ENCODE results near the gene ATOSB.
"Not testable (repeated sequence)": the region's sequence is repeated elsewhere in the genome, so short reads cannot be mapped to it uniquely, and the experiment has no call there.

The ATOSB gene

DNA sequence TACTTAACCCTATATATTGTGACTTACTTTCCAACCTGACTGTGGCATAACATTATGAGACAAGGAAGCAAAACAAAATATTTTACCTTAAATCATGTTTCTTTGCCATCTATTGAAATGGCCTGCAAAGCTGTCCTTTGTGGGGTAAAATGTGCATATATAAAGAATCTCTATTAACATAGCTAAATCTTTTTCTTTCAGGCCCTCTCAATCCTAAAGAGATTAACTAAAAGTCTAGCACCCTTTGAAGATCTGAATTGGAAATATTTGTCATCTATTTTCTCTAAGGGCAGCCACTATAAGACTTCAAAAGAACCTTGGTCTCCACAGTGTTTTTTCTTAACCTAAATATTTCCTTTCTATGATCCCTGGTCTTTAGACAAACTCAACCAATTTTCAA is 41.1 kb upstream of the ATOSB start:
- H3K4me1 ChIP-seq (ENCODE audit: insufficient read depth, low read length, severe bottlenecking), result no peaks in the 10 kb centered on the region
- no peak overlapping the region for H3K4me2 ChIP-seq (ENCODE audit: low read length)
- no peak overlapping the region for H3K9ac ChIP-seq (ENCODE audit: low read length)
- no peak overlapping the region for H3K27ac ChIP-seq (ENCODE audit: low read depth, low read length, poor library complexity, severe bottlenecking)
- no peaks in the 10 kb centered on the region for H3K79me2 ChIP-seq (ENCODE audit: insufficient read depth, low read length)
- H3K9me3 ChIP-seq (ENCODE audit: low read length), result no peaks in the 10 kb centered on the region
- H3K27me3 ChIP-seq (ENCODE audit: insufficient read depth, low read length), result no peaks in the 10 kb centered on the region
- no peaks in the 10 kb centered on the region for H3K36me3 ChIP-seq (ENCODE audit: insufficient read depth, low read length)
- no peak overlapping the region for H3K4me3 ChIP-seq (ENCODE audit: low read depth, low read length, poor library complexity, severe bottlenecking)
- no peak for TF ChIP-seq EZH2 (IDR thresholded peaks at IDR 0.05; ENCODE audit: borderline replicate concordance, low read length)
- TF ChIP-seq, protein P1, sequence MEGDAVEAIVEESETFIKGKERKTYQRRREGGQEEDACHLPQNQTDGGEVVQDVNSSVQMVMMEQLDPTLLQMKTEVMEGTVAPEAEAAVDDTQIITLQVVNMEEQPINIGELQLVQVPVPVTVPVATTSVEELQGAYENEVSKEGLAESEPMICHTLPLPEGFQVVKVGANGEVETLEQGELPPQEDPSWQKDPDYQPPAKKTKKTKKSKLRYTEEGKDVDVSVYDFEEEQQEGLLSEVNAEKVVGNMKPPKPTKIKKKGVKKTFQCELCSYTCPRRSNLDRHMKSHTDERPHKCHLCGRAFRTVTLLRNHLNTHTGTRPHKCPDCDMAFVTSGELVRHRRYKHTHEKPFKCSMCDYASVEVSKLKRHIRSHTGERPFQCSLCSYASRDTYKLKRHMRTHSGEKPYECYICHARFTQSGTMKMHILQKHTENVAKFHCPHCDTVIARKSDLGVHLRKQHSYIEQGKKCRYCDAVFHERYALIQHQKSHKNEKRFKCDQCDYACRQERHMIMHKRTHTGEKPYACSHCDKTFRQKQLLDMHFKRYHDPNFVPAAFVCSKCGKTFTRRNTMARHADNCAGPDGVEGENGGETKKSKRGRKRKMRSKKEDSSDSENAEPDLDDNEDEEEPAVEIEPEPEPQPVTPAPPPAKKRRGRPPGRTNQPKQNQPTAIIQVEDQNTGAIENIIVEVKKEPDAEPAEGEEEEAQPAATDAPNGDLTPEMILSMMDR (IDR thresholded peaks at IDR 0.05; ENCODE audit: low read length), result no peak
- no peaks in the 10 kb centered on the region for H3K9me2 ChIP-seq (ENCODE audit: low read depth, low read length)
- H3F3A ChIP-seq (ENCODE audit: insufficient read depth, low read length), result no peaks in the 10 kb centered on the region
- H2AFZ ChIP-seq (ENCODE audit: low read length), result no peak overlapping the region
- no peaks in the 10 kb centered on the region for H4K20me1 ChIP-seq (ENCODE audit: insufficient read depth, low read length)

DNA sequence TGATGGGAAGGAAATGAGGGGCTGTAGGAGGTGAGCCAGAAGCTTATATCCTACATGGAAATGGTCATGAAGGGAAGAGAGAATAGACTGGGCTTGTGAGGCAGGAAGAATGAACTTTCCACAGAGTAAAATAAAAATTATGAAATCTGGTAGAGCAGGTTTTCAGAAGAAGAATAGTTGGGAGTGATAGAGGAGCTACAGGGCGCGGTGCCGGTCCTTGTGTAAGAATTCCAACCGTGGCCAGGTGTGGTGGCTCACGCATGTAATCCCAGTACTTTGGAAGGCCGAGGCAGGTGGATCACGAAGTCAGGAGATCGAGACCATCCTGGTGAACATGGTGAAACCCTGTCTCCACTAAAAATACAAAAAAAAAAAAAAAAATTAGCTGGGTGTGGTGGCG is 37.3 kb upstream of the ATOSB start:
- H3K4me1 ChIP-seq (ENCODE audit: insufficient read depth, low read length, severe bottlenecking), result no peaks in the 10 kb centered on the region
- no peaks in the 10 kb centered on the region for H3K9me2 ChIP-seq (ENCODE audit: low read depth, low read length)
- no peak overlapping the region for H2AFZ ChIP-seq (ENCODE audit: low read length)
- H4K20me1 ChIP-seq (ENCODE audit: insufficient read depth, low read length), result no peaks in the 10 kb centered on the region
- no peaks in the 10 kb centered on the region for H3F3A ChIP-seq (ENCODE audit: insufficient read depth, low read length)
- no peak overlapping the region for H3K4me3 ChIP-seq (ENCODE audit: low read depth, low read length, poor library complexity, severe bottlenecking)
- H3K4me2 ChIP-seq (ENCODE audit: low read length), result no peak overlapping the region
- TF ChIP-seq EZH2 (IDR thresholded peaks at IDR 0.05; ENCODE audit: borderline replicate concordance, low read length), result no peak
- H3K27me3 ChIP-seq (ENCODE audit: insufficient read depth, low read length), result no peaks in the 10 kb centered on the region
- H3K79me2 ChIP-seq (ENCODE audit: insufficient read depth, low read length), result no peaks in the 10 kb centered on the region
- peaks cover 4% of the 10 kb centered on the region for H3K9me3 ChIP-seq (ENCODE audit: low read length)
- no peaks in the 10 kb centered on the region for H3K36me3 ChIP-seq (ENCODE audit: insufficient read depth, low read length)
- no peak overlapping the region for H3K9ac ChIP-seq (ENCODE audit: low read length)
- H3K27ac ChIP-seq (ENCODE audit: low read depth, low read length, poor library complexity, severe bottlenecking), result no peak overlapping the region

DNA sequence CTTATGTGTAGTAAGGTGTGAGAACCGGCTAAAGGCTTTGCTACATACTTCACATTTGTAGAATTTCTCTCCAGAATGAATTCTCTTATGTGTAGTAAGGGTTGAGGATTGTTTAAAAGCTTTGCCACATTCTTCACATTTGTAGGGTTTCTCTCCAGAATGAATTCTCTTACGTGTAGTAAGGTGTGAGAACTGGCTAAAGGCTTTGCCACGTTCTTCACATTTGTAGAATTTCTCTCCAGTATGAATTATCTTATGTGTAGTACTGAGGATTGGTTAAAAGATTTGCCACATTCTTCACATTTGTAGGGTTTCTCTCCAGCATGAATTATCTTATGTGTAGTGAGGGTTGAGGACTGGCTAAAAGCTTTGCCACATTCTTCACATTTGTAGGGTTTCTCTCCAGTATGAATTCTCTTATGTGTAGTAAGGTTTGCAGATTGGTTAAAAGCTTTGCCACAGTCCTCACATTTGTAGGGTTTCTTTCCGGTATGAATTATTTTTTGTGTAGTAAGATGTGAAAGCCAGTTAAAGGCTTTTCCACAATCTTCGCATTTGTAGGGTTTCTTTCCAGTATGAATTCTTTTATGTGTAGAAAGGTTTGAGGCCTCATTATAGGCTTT is 32.4 kb upstream of the ATOSB start:
- not testable (repeated sequence) for H3K79me2 ChIP-seq (ENCODE audit: insufficient read depth, low read length); H3K27ac ChIP-seq (ENCODE audit: low read depth, low read length, poor library complexity, severe bottlenecking); H2AFZ ChIP-seq (ENCODE audit: low read length); H3K4me2 ChIP-seq (ENCODE audit: low read length); H4K20me1 ChIP-seq (ENCODE audit: insufficient read depth, low read length); H3K27me3 ChIP-seq (ENCODE audit: insufficient read depth, low read length); H3F3A ChIP-seq (ENCODE audit: insufficient read depth, low read length); H3K36me3 ChIP-seq (ENCODE audit: insufficient read depth, low read length); H3K9me2 ChIP-seq (ENCODE audit: low read depth, low read length); H3K4me1 ChIP-seq (ENCODE audit: insufficient read depth, low read length, severe bottlenecking); H3K9me3 ChIP-seq (ENCODE audit: low read length); H3K9ac ChIP-seq (ENCODE audit: low read length); H3K4me3 ChIP-seq (ENCODE audit: low read depth, low read length, poor library complexity, severe bottlenecking)

DNA sequence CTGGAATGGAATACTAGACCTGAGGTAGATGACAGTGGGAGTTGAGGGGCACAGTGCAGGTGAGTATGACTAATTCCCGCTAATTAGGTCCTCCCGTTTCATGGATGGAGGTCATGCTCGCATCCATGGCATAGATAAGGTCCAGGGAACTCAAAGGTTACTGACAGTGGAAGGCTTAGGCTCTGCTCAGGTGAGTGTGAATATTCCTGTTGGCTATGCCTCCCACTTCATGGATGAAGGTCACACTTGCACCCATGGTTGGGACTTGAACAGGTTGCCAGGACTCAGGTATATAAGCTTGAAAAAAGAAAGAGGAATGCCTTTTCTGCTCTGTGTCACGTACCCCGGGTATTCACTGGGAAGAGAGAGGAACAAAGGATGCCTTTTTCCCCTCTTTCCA is 26.4 kb upstream of the ATOSB start:
- Histone ChIP-seq H3K79me2 (ENCODE audit: insufficient read depth, low read length) (no peaks in the 10 kb centered on the region), H4K20me1 (ENCODE audit: insufficient read depth, low read length) (no peaks in the 10 kb centered on the region), H2AFZ (ENCODE audit: low read length) (no peak overlapping the region), H3K27me3 (ENCODE audit: insufficient read depth, low read length) (no peaks in the 10 kb centered on the region; the same call in 1 of the 2 replicates), H3K9ac (ENCODE audit: low read length) (no peak overlapping the region), H3K4me3 (ENCODE audit: low read depth, low read length, poor library complexity, severe bottlenecking) (no peak overlapping the region), H3K9me3 (ENCODE audit: low read length) (0 out of 2 replicates have a peak, but pooled peaks cover 5% of the 10 kb centered on the region), H3K36me3 (ENCODE audit: insufficient read depth, low read length) (no peaks in the 10 kb centered on the region), H3K4me2 (ENCODE audit: low read length) (no peak overlapping the region), H3K9me2 (ENCODE audit: low read depth, low read length) (no peaks in the 10 kb centered on the region), H3K27ac (ENCODE audit: low read depth, low read length, poor library complexity, severe bottlenecking) (no peak overlapping the region), H3K4me1 (ENCODE audit: insufficient read depth, low read length, severe bottlenecking) (no peaks in the 10 kb centered on the region), H3F3A (ENCODE audit: insufficient read depth, low read length) (no peaks in the 10 kb centered on the region)
- TF ChIP-seq, protein P1 (IDR thresholded peaks at IDR 0.05; ENCODE audit: low read length), result no peak
- TF ChIP-seq EZH2 (IDR thresholded peaks at IDR 0.05; ENCODE audit: borderline replicate concordance, low read length), result no peak

Measured in OCI-LY1 (cell line).